Activated CD4-positive, alpha-beta T cell treated with anti-CD3 and anti-CD28 coated beads, Interleukin-2, amount 50 U/mL, for 16 hours (primary cell): ENCODE measurements around the gene UBASH3A.
A peak's percentile ranks its signal among the peaks of the same experiment; 100 is the strongest.

ENCODE experiments used
- DNase-seq: peaks from one replicate; pipeline ENCODE4 v3.0.0-alpha.2; 2020

Gene UBASH3A

DNA sequence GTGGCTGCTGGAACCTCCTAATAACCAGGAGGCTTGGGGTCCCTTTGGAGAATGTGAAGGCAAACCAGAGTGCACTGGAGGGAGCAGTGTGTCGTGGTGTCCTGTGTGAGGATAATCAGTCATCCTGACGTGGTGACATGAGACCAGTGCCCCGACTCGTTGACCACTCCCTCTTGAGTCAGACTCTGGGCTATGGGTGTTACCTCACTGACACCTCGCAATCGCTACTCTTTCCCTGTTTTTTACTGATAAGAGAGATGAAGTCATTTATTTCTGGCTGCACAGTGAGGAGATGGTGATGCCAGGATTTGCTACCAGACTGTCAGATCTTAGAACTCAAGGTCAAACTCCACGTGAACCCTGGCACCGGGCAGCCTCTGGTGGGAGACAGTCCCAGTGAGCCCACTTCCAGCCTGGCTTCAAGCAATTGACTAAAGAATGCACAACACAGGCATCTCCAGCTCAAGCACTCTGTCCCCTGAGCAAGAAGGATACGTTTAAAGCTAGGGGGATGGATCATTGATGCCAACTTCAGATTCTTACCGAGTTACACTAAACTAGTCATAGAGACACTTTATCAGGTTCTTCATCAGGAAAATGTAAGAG lies 30.3 kb downstream of the UBASH3A start:
- DNase-seq, result no peak

DNA sequence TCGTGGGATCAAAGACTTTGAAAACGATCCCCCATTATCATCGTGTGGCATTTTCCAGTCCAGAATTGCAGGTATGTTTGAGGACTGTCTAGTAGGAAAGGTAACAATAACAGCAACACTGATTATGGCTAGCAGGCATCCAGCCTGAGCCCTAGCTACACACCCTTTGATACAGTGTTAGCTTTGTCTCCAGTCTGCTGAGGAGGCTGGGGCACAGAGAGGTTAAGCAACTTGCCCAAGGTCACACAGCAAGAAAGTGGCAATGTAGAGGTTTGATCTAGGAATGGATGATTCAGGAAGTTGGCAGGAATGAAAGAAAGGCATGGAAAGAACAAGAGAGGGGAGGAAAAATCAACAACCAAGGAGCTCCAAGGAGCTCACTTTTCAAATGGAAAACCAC lies 31.2 kb downstream of the UBASH3A start:
- no peak for DNase-seq

DNA sequence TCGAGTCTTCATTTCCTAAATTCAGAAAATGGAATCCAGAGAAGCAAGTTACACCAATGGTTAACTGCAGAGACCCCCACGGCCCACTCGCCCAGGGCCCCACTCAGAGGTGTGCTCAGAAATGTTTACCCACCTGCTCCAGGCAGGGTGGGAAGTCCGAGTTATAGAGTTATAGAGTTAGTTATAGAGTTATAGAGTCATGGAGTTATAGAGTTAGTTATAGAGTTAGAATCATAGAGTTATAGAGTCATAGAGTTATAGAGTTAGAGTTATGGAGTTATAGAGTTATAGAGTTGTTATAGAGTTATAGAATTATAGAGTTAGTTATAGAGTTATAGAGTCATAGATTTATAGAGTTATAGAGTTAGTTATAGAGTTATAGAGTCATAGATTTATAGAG lies 31.7 kb downstream of the UBASH3A start:
- no peak for DNase-seq

DNA sequence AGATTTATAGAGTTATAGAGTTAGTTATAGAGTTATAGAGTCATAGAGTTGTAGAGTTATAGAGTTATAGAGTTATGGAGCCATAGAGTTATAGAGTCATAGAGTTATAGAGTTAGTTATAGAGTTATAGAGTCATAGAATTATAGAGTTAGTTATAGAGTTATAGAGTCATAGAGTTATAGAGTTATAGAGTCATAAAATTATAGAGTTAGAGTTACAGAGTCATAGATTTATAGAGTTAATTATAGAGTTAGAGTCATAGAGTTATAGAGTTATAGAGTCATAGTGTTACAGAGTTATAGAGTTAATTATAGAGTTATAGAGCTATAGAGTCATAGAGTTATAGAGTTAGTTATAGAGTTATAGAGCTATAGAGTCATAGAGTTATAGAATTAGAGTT lies 32.1 kb downstream of the UBASH3A start:
- DNase-seq, result no peak

DNA sequence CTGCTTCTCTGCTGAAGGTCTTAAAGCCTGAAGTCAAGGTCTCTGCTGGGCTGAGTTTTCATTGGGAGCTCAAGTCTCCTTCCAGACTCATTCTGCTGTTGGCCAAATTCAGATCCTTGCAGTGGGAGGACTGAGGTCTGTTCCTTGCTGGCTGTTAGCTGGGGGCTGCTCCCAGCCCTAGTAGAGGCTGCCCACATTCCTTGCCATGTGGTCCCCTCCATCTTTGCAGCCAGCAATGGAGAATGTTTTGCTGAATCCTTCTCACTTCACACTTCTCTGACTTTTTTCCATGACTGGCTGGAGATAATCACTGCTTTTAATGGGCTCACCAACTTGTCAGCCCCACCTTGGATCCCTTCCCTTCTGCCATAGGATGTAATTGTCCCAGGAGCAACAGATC lies 33.2 kb downstream of the UBASH3A start:
- no peak for DNase-seq

DNA sequence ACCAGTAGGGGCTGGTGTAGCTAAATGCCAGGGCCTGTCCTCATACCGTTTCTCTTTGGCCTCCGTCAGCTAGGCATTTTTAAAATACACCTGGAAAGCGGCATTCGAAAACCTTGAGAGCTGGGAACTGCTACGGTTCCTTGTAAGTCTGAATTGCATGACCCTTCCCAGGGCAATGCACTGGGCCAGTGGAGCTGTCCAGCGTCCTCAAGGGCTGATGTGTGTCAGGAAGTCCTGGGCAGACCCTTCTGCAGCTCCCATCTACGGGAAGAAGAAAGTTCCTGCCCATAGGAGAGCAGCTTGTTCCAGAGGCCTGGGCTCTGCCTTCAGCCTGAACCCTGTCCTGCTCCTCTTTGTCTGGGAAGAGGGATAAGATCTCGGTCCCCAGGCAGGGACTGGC lies 34.1 kb downstream of the UBASH3A start:
- DNase-seq, result no peak

DNA sequence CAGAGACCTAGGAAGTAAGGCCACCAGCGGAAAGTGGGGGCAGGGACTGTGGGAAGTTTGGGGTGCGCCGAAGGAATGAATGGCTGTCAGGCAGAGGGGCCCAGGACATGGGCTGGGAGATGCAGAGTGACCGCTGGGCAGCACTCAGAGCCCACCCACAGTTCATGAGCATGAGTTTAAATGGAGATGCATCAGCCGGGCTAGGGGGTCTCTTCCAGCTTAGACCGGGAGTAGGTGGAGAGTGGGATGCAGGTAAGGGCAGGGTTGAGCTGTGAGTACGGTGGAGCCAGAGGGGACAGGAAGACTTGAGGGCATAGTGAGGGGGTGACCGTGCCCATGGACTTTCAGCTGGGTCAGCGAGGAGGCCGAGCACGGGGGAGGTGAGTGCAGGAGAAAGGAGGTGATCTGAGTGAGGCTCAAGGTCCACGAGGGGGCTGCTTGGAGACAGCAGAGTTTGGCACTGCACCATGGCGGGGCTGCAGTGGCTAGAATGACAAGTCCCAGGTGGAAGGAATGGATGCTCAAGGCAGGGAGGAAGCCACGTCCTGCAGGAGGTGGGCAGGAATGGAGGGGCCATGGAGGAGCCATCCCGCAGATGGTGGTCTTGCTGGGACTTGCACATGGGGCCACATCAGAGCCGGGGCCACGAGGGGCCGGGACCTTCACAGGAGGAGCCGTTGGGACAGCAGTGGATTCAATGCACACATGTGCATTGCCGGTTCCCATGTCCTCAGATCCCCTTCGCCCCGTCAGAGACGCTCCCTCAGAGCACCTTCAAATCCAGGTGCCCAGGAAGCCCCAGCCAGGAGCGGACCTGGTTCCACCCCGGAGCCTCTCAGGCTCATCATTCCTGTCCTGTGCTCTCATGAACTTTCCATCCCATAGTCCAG lies 34.9 kb downstream of the UBASH3A start:
- DNase-seq, result no peak

DNA sequence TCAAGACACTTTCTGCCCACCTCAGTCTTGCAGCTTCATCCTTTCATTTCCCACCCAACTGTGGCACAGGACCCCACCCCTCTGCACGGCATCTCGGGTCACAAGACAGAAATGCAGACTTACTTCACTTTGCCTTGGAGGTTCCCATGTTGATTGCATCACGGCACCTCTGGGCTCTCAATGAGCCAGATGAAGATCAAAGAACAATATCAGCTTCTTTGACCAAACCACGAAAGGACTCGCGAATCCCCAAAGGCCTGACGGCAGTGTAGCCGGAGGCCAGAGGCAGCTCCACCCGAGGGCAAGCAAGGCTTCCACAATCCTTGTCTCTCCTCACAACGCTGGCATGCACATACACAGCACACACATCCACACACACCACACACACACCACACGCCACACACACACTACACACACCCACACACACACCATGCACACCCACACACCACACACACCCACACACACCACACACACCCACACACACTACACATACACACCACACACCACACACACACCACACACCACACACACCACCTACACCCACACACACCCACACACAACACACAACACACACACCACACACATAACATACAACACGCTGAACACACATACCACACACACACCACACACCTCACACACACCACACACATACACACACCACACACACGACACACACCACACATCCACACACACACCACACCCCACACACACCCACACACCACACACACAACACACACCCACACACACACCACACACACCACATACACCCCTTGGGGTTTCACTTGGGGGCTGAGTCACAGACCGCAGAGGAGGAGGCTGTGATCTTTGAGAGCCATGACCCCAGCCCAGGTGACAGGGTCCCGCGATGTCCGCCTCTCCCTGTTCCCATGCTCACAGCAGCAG lies 35.8 kb downstream of the UBASH3A start:
- DNase-seq, result peak; percentile 34

DNA sequence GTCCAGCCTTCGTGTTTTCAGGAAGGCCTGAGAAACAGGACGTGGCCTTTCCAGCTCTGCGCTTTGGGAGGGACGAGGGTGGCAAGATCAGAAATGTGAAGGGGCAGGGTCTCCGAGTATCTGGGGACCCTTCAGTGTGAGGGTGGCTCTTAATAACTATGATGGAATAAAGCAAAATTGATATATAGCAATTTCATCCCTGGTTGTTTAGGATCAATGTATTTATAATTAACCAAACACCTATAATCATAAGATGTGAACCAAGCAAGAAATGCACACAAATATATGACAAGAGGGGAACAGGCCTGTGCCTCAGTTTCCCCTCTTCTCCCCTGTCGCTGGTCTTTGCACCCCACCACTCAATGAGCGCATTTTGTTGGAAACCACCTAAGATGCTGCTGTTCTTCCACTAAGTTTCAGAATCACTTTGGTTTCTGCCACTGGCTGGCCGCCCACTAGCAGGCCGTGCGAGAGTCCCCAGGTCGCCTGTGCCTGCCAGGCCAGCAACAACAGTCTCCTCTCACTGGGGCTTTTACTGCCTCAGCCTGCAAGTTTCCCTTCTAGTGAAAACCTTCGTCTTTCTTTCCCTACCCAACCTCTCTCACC lies 36.6 kb downstream of the UBASH3A start:
- no peak for DNase-seq

DNA sequence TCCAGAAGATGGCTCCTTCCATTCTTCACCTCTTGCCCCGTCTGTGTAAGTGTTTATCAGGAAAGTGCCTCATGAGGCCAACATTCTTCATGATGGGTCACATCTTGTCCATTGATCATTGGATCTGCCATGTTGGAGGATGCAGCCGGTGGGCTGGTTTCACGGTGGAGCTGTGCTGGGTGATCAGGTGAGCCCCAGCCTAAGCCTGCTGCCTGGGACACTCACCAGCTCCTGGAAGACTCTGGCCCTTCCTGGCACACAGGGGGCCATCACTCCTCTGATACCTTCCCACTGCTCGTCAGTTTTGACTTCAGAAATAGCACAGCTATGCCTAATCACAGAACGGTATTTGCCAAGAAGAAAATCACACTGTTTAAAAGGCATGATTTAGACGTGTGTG lies 38.3 kb downstream of the UBASH3A start:
- no peak for DNase-seq

DNA sequence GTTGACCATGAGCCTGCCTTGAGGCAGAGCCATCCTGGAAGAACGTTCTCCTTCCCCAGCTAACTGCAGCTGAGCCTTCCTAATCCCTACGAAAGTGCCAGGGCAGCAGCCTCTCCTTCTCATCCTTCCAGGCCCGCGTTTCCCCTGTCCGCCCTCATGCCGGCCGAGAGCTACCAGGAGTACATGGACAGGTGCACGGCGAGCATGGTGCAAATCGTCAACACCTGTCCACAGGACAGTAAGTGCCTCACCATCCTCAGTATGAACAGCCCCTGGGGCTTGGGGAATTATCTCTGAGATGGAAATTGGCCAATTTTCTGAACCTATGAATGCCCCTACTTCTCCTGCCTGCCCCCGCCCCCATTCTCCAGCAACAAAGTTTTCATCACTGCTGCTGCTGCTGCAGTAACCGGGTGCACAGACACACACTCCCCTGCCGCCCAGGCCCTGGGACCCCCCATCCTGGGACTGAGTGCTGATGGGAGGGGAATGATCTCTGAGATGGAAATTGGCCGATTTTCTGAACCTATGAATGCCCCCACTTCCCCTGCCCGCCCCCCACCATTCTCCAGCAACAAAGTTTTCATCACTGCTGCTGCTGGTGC lies 39.6 kb downstream of the UBASH3A start:
- DNase-seq, result no peak

DNA sequence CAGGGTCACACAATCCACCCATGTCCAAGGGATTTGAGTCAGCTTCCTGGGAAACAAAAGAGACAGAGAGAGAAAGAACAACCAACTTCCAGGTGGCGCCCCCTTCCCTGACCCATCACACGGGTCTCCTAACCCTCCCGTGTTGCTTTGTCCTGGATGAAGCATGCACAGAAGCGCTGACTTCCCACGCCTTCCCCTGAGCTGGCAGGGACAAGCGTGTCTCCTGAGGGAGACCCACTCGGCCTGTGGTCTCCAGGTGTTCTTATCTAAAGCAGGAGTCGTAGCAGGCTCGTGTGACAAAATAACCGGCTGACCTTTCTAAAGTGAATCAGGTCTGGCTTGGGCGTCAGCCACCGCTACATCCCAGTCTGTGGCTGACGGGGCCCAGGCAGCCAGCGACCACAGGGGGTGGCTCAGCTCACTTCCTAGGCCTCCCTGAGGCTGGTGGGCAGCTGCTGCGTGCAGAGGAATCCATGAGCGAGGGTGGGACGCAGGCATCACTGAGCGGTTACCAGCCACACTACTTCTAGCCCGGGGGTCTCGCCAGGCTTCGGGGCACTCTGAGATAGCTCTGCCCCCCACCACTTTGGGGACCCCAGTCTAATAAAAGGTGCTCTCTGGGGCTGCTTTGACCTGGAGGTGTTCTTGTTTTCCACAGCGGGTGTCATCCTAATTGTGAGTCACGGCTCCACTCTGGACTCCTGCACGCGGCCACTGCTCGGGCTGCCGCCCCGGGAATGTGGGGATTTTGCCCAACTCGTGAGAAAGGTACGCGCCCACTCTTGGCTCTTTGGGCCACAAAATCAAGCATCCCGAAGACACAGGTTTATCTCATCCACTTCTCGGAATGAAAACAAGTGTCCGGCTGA lies 40.4 kb downstream of the UBASH3A start:
- no peak for DNase-seq

DNA sequence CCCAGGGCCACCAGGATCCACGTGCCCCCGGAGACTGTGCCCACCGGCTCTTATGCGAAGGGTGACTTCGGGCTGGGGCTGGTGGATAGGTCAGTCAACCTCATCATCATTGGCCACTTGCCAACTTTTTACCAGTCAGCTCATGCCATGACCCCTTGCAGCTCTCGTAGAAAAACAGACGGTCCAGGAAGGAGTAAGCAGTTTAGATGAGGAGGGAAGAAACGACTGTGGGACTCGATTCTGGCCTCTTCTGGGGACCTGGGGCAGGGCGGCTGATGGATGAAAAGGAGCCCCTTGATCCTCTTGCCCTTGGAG lies 41.0 kb downstream of the UBASH3A start:
- no peak for DNase-seq

DNA sequence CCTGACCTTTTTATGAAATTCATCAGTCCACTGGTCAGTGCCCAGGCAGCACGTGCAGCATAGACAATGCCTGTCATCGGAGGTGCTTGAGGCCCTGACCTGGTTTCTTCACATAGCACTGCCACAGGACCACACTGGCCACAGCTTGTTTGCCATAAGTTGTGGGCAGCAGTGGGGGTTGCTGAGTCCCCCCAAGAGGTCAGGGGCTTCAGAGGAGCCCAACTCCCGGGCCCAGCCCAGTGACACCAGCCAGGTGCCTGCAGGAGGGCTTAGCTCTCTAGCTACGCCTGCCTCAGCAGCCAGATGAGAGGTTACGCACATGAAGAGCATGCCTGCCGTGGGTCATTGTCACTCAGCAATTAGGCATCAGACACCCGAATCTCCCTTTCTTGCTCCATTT lies 41.6 kb downstream of the UBASH3A start:
- no peak for DNase-seq

DNA sequence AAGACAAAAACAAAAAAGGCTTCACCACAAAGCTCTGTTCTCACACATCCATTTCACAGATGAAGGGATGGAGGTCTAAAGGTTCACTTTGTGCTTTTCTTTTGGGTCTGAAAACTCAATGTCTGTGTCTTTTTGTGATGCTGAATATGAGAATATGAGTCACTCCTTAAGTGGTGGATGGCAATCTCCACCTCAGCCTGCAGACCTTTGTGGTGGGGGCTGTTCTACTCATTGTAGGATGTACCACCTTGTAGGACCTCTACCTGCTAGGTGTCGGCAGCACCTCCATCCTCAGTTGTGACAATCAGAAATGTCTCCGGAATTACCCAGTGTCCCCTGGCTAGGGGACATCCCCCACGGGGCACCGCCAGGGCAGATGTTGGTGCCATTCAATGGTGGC lies 42.8 kb downstream of the UBASH3A start:
- DNase-seq, result no peak

DNA sequence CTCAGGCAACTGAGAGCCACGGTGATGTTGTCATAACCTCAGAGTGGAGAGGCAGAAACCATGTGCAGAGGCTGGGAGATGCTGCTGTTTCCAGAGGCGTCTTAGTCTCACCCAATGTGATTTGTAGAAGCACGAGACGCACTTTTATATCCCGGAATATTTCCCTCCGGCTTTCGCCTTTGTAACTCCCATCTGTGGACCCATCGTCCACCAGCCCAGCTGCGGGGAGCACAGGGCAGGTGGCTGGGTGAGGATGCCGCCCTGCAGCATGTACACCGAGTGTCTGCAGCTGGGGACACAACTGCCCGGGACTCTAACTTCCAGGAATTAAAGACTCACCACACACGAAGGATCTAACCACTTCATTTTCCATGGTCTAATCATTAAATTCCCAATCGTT lies 43.5 kb downstream of the UBASH3A start:
- DNase-seq, result no peak

DNA sequence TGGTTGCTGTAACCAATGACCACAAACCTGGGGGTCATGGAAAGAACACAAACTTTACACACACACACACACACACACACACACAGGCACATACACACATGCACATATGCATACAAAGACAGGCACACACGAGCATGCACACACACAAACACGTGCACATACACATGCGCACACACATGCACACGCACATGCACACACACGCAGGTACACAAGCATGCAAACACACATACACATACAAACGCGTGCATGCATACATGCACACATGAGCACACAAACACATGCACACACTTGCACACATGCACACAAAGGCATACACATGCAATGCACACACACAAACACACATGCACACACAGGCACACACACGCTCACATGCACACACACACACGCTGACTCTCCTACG lies 44.0 kb downstream of the UBASH3A start:
- no peak for DNase-seq

DNA sequence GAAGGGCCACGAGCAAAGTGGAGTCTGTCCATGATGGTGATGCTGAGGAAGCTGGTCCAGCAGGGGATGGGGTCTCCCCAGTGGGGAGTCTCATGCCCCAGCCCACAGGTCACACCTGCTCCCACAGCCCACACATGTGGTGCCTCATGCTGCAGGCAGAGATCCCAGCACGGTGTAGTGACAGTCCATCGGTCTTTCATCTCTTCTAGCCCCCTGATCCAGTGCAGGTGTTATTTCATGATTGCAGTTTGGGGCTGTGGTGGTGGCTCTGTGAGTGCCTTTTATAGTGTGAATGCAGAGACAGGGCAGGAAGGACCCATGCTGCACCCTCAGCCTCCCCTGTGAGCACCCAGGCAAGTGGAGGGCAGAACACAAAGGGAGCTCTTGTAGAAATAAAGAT lies 45.0 kb downstream of the UBASH3A start:
- no peak for DNase-seq

DNA sequence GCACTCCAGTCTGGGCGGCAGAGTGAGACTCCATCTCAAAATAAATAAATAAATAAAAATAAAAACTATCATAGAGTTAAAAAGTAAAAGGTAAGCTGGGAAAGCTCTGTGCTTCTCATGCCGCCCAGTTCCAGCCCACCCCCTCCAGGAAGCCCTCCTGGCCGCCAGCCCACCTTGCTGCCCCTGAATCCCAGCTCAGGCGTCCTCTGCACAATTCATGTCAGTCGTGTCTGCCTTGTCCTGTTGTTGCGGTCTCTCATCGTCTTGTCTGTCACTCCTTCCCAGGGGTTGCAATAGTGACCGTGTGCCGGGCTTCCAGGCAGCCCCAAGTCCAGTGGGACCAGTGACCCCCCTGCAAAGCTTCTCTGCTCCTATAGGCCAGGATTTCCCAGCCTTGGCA lies 48.2 kb downstream of the UBASH3A start:
- DNase-seq, result no peak

DNA sequence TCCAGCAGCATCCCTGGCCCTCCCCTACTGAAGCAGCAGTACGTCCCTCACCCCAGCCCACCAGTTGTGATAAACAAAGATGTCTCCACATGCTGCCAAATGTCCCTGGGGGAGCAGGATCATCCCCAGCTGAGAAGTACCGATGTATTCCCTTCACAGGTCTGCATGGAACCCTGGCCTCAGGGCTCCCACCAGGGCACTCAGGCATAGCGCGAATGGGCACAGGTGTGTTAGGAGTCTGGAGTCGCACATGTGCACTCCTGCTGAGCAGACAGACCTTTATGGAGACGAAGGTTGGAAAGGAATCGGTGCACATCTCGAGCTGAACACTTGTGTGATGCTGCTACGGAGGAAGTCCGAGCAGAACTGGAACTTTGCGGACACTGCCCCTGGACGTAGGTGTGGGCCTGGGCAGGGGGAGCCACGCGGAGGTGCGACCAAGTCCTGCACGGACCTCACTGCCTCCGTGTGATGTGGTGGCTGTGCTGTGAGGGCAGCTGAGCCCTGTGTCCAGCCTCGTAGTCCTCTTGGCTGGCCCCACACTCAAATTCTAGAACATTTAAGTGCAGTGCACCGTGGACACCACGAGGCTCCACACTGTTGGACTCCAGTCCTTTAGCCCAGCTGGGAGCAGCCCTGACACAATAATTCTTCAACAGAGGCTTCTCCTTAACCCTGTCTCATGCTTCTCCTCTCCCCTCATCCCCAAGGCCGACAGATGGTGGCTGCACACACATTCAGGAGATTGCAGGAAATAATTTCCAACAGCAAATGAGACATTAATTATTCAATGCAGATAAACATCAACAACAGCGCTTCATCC lies 48.9 kb downstream of the UBASH3A start:
- no peak for DNase-seq
